Urothelium cell line (cell line): ENCODE measurements around the gene COL6A2.
A peak's percentile ranks its signal among the peaks of the same experiment; 100 is the strongest.

ENCODE experiments used
- DNase-seq: peaks from one replicate; pipeline ENCODE4 v3.0.0; 2011; ENCODE audit warnings: low spot score, mixed read lengths
- FAIRE-seq: peaks from 2 replicates; lab custom pipeline; 2011; peaks lifted over from hg19 to GRCh38; lab: Jason Lieb, UNC

The COL6A2 gene

DNA sequence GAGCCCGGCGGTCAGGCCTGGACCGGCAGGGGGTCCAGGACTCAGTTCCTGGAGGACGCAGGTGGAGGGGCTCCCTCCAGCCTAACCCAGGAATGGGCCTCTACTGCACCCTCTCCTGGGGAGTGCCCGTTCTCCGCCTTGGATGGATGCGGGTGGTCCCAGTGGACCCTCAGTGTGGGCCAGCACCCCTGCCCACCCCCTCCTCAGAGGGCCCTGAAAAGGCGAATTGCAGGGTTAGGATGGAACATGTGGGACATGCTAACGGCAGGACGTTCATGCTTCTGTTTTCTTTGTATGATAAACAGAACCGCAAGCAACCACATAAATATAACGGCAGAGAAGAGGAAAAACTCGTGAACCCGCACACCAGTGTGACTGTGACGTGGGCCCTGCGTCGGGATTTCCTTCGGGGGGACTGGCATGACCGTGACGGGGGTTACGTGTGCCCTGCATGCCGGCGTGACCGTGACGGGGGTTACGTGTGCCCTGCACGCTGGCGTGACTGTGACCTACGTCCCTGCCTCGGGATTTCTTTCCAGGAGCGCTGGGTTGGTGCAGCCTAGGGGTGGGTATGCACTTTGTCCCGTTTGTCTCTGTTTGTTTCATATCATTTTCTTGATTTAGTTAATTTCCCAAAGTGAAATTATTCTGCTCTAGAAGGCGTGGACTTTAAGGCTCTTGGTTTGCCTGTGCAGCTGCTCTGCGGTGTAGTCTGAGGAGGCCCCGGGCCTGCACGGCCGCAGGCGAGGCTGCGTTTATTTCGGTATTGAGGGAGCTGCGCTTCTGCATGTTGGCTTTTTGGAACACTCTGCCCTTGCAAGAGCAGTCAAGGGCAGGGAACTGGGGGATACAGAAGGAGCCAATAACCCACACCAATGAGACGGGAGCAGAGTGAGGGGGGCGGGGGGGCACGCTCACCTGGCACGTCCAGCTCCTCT lies 54.3 kb downstream of the COL6A2 start:
- no peak for DNase-seq
- FAIRE-seq = no peak

DNA sequence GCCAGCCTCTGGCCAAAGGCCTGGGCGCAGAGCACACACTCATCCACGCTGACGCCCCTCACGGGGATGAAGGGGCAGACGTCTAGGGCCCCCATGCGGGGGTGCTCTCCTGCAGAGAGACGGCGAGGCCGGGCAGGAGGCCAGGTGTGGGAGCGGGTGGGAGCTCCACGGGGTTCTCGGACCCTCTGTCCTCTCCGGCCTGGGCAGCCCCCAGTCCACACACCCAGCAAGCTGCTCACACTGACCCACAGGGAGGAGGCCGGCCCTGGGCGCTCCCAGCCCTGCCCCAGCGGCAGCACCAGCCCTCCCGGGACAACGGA lies 55.0 kb downstream of the COL6A2 start:
- DNase-seq = no peak
- no peak for FAIRE-seq

DNA sequence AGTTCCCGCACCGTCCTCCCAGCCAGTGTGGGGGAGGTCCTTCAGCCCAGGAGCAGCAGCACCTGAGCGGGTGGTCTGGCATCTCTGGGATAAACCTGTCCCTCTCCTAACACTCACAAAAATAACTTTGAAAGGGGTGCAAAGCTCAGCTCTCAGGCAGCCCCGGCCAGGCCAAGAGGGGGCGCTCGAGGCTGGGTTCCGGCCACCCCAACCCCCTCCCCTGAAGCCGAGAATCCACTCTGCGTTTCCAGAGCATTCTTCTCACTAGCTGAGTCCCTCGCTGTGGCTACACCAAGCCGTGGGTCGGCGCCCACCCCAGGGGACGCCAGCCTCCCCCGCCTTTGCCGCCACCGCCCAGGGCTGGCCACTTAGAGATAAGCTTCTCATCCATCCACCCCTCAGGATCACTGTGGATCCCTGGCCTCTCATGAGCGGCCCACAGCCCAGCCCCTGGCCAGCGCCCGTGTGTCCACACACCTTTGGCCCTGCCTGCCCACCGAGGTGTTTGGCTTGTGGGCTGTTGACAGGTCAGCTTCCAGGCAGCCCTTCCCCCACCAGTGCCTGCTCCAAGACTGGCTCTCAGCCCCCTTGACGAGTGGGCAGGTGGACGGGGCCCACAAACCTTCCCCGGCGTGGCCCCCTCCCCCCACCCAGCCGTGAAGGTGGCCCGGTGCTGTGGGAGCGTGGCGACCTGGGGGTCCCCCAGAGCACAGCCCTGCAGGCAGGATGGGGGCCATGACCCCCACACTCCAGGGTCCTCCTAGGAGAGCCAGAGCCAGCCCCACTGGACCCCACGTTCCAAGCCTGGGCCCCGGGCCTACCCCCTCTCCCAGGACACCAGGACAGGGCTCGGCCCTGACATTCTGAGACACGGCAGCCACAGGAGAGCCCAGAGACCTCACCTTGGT lies 55.6 kb downstream of the COL6A2 start:
- no peak for FAIRE-seq
- no peak for DNase-seq

DNA sequence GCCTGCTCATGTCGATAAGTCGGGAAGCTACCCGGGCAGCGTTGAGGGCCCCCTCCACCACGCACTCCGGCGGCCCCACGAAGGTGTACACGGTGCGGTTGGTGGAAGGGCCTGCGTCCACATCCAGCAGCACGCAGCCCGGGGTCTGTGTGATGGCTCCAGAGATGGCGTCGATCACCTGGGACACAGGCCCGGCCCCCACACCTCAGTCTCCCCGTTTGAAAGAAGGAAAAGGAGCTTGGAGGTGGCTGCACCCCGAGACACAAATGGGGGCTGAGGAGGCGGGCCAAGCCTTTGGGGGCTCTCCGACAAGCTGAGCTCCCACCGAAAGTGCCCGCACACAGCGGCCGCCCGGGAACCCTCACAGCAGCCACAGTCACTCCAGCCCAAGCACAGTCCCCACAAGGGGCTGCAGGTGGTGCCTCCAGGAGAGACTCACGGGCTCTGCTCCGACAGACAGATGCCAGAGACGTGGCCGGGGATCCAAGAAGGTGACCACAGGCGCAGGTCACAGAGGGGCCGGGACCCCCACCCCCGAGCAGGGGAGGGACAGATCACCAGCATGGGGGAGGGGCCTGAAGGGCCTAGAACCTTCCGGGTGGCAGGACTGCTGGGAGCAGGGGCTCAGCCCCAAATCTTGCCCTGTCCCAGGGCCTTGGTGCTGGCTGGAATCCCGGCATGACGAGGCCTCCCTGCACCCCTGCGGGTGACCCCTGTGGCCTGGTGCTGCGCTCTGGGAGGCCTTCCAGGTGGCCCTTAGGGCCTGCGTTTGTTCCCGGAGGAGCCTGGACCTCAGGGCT lies 56.4 kb downstream of the COL6A2 start:
- FAIRE-seq = no peak
- DNase-seq = no peak

- FAIRE-seq = no peak
- DNase-seq = no peak
These were observed 57.1 kb downstream of the COL6A2 start for GRCh38 chr21:46154955-46155513.

DNA sequence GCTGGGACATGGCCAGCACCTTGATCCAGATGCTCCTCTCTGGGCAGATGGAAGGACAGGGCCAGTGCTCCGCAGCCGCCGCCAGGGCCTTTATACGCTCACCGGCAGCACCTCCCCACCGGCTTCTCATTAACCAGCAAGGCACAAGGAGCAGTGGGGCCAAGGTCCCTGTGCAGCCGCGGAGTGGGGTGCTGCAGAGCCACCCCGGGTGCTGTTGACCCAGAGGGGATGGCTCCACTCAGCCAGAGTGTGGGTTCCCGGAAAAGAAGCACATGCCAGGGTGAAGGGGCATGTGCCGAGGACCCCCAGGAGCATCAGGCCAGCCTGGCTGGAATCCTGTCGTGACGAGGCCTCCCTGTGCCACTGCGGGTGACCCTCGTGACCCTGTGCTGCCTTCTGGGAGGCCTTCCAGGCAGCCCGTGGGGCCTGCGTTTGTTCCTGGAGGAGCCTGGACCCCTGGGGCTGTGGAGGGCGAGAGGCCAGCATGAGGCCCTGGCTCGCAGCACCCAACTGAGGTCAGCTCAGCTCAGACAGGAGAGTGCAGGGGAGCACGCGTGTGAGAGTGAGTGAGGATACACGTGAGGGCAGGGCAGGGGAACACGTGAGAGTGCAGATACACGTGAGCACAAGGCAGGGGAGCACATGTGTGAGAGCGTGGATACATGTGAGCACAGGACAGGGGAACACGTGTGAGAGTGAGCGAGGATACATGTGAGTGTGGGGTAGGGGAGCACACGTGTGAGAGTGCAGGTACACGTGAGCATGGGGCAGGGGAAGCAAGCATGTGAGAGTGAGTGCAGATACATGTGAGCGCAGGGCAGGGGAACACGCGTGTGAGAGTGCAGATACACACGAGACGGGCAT lies 57.8 kb downstream of the COL6A2 start, which contains the start of gene FTCD:
TSS of gene FTCD (minus strand) at position 66 of the 864 bp plus-strand sequence. CDS start at position 10, 56 bp downstream.
- peak; percentile 9 for FAIRE-seq
- DNase-seq = no peak

GRCh38 chr21:46156378-46156645 lies 58.4 kb downstream of the COL6A2 start:
- FAIRE-seq (no peak), DNase-seq (no peak)

DNA sequence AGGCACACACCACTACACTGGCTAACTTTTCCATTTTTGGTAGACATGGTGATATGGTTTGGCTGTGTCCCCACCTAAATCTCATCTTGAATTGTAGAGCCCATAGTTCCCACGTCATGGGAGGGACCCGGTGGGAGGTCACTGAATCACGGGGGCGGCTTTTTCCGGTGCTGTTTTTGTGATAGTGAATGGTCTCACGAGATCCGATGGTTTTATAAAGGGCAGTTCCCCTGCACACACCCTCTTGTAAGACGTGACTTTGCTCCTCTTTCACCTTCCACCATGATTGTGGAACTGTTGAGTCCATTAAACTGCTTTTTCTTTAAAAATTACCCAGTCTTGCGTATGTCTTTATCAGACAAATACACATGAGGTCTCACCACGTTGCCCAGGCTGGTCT lies 58.8 kb downstream of the COL6A2 start:
- FAIRE-seq (no peak), DNase-seq (no peak)

GRCh38 chr21:46157396-46157986 lies 59.6 kb downstream of the COL6A2 start:
- DNase-seq (no peak), FAIRE-seq (no peak)

- FAIRE-seq = no peak
- DNase-seq = no peak
These were observed 60.1 kb downstream of the COL6A2 start for GRCh38 chr21:46157987-46158451.

- DNase-seq (no peak), FAIRE-seq (no peak)
These were observed 60.9 kb downstream of the COL6A2 start for GRCh38 chr21:46158666-46159300.

DNA sequence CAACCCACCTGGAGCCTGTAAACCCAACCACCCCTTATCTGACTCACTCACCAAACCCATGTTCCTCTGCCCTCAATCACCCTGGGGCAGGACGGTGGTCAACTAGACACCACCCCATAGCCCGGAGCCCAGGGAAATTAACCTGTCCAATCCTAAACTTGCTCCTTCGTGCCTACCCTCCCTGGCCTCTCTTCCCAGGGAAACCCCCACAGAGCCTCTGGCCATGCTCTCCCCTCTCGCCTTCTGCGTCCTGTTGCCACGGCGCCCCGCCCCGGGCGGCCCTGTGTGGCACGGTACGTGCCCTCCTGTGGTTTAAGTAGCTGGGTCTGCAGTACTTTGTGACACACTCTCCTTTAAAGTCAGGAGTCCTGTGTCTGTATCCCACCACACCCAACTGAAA lies 61.5 kb downstream of the COL6A2 start:
- no peak for FAIRE-seq

DNA sequence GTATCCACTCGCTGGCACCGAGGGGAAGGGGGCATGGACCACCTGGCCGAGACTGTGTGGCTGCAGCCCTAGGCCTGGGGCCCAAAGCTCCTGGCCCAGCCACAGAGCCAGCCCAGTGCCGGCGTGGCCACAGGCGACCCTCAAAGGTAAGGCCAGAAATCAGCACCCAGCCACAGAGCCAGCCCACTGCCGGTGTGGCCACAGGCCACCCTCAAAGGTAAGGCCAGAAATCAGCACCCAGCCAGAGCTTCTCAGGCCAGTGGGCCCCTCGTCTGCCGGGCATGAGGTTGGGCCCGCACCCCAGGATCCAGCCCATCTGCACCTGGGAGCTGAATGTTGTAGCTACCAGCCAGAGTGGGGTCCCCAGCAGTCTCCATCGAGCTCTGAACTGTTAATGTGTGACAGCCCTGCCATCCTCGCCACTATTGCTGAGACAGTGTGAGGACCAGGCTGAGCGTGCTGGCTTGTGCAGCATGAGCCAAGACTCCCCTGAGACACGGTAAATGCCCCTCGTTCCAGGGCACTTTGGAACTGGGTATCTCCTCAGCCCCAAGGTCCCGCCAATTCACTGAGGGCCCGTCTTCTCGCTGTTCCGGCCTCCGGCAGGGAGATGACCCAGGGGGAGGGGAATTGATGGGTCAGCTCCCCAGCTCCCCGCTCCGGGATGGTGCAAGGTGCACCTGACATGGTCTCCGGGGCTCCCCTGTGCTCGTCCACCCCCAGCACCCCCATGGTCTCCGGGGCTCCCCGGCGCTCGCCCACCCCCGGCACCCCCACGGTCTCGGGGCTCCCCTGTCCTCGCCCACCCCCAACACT lies 62.1 kb downstream of the COL6A2 start:
- FAIRE-seq = no peak
- no peak for DNase-seq

More for the DNA sequence above, 61.5 kb downstream of the COL6A2 start:
- DNase-seq = no peak

GRCh38 chr21:46160657-46160906 lies 62.7 kb downstream of the COL6A2 start:
- FAIRE-seq (no peak), DNase-seq (no peak)

GRCh38 chr21:46160907-46161632 lies 63.2 kb downstream of the COL6A2 start:
- DNase-seq = peak; percentile 64
- peak; percentile 23 for FAIRE-seq

DNA sequence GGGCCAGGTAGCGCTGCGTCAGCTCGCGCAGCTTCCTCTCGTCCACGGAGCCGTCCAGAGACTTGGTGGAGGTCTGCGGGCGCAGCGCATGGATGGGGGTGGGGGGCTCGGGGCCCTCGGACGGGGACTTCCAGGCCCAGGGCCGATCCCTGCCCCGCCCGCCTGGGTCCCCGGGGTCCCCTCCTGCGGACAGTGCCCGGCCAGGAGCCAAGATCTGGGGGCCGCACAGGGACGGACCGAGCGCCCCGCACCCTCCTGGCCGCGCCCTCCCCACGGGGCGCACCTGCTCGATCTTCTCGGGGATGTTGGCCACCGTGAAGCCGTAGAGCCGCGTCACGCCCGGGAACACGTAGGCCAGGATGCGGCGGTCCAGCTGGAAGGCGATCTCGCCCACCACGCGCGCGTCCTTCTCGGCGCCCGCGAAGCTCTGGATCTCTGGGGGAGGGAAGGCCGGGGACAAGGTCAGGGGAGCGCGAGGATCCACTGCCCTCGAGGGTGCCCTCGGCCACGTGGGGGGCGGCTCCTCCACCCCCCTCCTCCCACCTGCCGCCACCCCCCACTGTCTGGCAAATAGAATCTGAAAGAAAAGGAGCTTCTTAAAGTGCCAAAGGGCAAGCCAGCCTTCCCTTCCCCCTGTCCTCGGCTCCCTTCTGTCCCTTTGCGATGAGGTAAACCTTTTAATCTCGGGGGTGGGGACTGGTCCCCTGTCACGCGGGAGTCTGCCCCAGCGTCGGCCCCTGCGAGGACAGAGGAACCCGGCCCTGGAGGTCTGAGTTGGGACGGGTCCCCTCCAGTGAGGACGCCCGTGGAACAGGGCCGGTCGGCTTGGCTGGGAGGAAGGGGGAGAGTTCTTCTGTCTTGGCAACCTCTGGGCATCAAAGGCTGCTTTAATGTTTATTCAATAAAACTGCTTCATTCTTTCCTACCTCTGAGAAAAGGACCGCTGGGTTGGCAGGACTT lies 64.0 kb downstream of the COL6A2 start:
- FAIRE-seq (no peak), DNase-seq (peak; percentile 39)

- no peak for FAIRE-seq
- no peak for DNase-seq
These were observed 65.5 kb downstream of the COL6A2 start for GRCh38 chr21:46163380-46163779.
